GM12878 (cell line): Measurements from ENCODE around the gene TMEM114. TPM values are rescaled to one million over a fixed set of nuclear protein-coding genes. Genes with fewer than 3 reads are reported as not detected.
"Not testable (repeated sequence)": the region's sequence is repeated elsewhere in the genome, so short reads cannot be mapped to it uniquely, and the experiment has no call there.

Experiments used
- ATAC-seq: fragments of 200-7000 bp; cut with Tn5 transposase; 3 replicates; pipeline ENCODE4 v1.9.1; 2020; ENCODE audit warnings: mild to moderate bottlenecking, moderate library complexity
- BruUV-seq: library from RNA; stranded (reverse); fragments of 400-500 nt; replicated peaks from 2 replicates; lab custom pipeline; 2021; lab: Mats Ljungman, UMichigan
- CTCF ChIA-PET: fragments of 300-600 bp; sonication (Branson Sonifier 250); formaldehyde crosslinking; extraction: SDS; loops from one replicate; lab custom pipeline; 2021; ENCODE audit warnings: inconsistent platforms; lab: Yijun Ruan, JAX
- POLR2A ChIA-PET: fragments of 350-600 bp; formaldehyde crosslinking; extraction: SDS; loops from one replicate; lab custom pipeline; 2021; ENCODE audit warnings: inconsistent platforms; lab: Charles Lee
- RAD21 ChIA-PET: fragments of 300-600 bp; sonication (Branson Sonifier 250); formaldehyde crosslinking; loops from one replicate; lab custom pipeline; 2023; ENCODE audit warnings: antibody characterized with exemption; ENCODE audit not compliant: unreplicated experiment; lab: Charles Lee
- SMC1A ChIA-PET: fragments of 300-600 bp; sonication (Branson Sonifier 250); formaldehyde crosslinking; loops from one replicate; lab custom pipeline; 2023; ENCODE audit not compliant: unreplicated experiment, uncharacterized antibody; lab: Charles Lee
- DNase-seq: peaks from one replicate; pipeline ENCODE4 v3.0.0-alpha.2; 2011; ENCODE audit warnings: low read depth, low spot score
- FAIRE-seq: peaks from 3 replicates; lab custom pipeline; 2011; peaks lifted over from hg19 to GRCh38; lab: Jason Lieb, UNC
- H2AFZ ChIP-seq: 2 replicates; pipeline ENCODE4 v1.6.0; 2011; ENCODE audit warnings: low read depth, low read length, control low read depth; ENCODE audit not compliant: control insufficient read depth
- H3K27ac ChIP-seq: 2 replicates; pipeline ENCODE4 v1.5.1; 2011; ENCODE audit warnings: control low read depth; ENCODE audit not compliant: control insufficient read depth, insufficient read depth
- H3K27me3 ChIP-seq, 2 experiments: replicated peaks in 1 of 2; 2 replicates each; pipeline versions ENCODE4 v1.6.0 to v1.6.1; 2011; ENCODE audit warnings: low read length in 1 of 2; ENCODE audit not compliant: control insufficient read depth in 2 of 2, insufficient read depth in 2 of 2
- H3K36me3 ChIP-seq, 2 experiments: 2 replicates each; pipeline ENCODE4 v1.5.1; 2011; ENCODE audit warnings: low read length in 1 of 2; ENCODE audit not compliant: control insufficient read depth in 2 of 2, insufficient read depth in 2 of 2
- H3K4me1 ChIP-seq: 2 replicates; pipeline ENCODE4 v1.6.1; 2011; ENCODE audit warnings: mild to moderate bottlenecking, low read length, moderate library complexity, mixed read lengths; ENCODE audit not compliant: control insufficient read depth, insufficient read depth
- H3K4me2 ChIP-seq: 2 replicates; pipeline ENCODE4 v1.6.0; 2011; ENCODE audit warnings: control low read depth; ENCODE audit not compliant: control insufficient read depth, insufficient read depth
- H3K4me3 ChIP-seq: fragments of 200-600 bp; sonication (generic); 2 replicates; pipeline ENCODE4 v1.5.1; 2016
- H3K79me2 ChIP-seq: 2 replicates; pipeline ENCODE4 v1.6.0; 2011; ENCODE audit warnings: low read length; ENCODE audit not compliant: control insufficient read depth, insufficient read depth
- H3K9ac ChIP-seq: 2 replicates; pipeline ENCODE4 v1.8.0; 2011; ENCODE audit warnings: low read length, control low read depth, mixed read lengths; ENCODE audit not compliant: control insufficient read depth, insufficient read depth
- H3K9me3 ChIP-seq: replicated peaks from 3 replicates; pipeline ENCODE4 v1.5.1; 2011; ENCODE audit warnings: mild to moderate bottlenecking, low read length; ENCODE audit not compliant: control insufficient read depth, insufficient read depth
- H4K20me1 ChIP-seq: 2 replicates; pipeline ENCODE4 v1.6.0; 2011; ENCODE audit not compliant: control insufficient read depth, insufficient read depth
- NFXL1 ChIP-seq: fragments of 450-650 bp; IDR thresholded peaks from 2 replicates; pipeline ENCODE4 v1.6.1; 2017; ENCODE audit warnings: antibody characterized with exemption, mild to moderate bottlenecking, borderline replicate concordance
- SRF ChIP-seq, 2 experiments: IDR thresholded peaks; 2 replicates each; pipeline ENCODE4 v1.6.1; 2011; ENCODE audit warnings: low read depth in 2 of 2, low read length in 2 of 2, mild to moderate bottlenecking in 1 of 2, moderate library complexity in 1 of 2
- ZNF24 ChIP-seq: fragments of 450-650 bp; IDR thresholded peaks from 2 replicates; pipeline ENCODE4 v1.6.1; 2017; ENCODE audit warnings: antibody characterized with exemption, mild to moderate bottlenecking
- ZZZ3 ChIP-seq: IDR thresholded peaks from 2 replicates; pipeline ENCODE4 v1.6.1; 2011; ENCODE audit warnings: low read depth; ENCODE audit not compliant: control insufficient read depth, insufficient read length
- WGBS: methylation state at CpG from one replicate; pipeline ENCODE4 v1.1.6; 2016; ENCODE audit warnings: low lambda C conversion rate; ENCODE audit not compliant: insufficient replicate concordance, insufficient coverage; ENCODE audit errors: missing lambda C conversion rate; 5-methylcytosine and 5-hydroxymethylcytosine counted together
- in situ Hi-C: fragments of 300-500 bp; cut with MboI; formaldehyde crosslinking; loops from 9 replicates; pipeline ENCODE4 v1.14.3; 2018; ENCODE audit warnings: mixed read lengths
- intact Hi-C: fragments of 100-400 bp; cut with micrococcal nuclease; formaldehyde crosslinking; loops from one replicate; pipeline ENCODE4 v1.14.2; 2022; ENCODE audit not compliant: unreplicated experiment
- polyA plus RNA-seq, 11 experiments: library from polyadenylated mRNA; depleted of rRNA in 4 of 11; unstranded in 6 of 11; stranded (reverse) in 5 of 11; fragments of >200 nt; fragmentation: Nextera tagmentation in 4 of 11; fragmentation: Illumina TruSeq in 1 of 11; extraction: Ambion mirVana in 4 of 11; extraction: Trizol in 1 of 11; gene quantifications; 1 replicate in 1 of 11; 2 replicates in 10 of 11; pipeline versions ENCODE4 v1.2.1 to v1.2.3, GENCODE V29; 2011 to 2016; ENCODE audit warnings: inconsistent platforms in 2 of 11, missing spikeins in 2 of 11, low read depth in 1 of 11
- total RNA-seq, 4 experiments: library from RNA; depleted of rRNA in 3 of 4; stranded (reverse); fragments of >200 nt in 3 of 4; fragmentation: Illumina TruSeq in 1 of 4; extraction: Trizol in 1 of 4; gene quantifications; 2 replicates each; pipeline versions ENCODE4 v1.2.1 to v1.2.3, GENCODE V29; 2013 to 2021

Gene TMEM114
- total and polyA plus RNA-seq, 10 of the 15 experiments (the other 5 are each of a cell fraction or from before 2014, with no cell fraction given), result not detected

- TF ChIP-seq ZNF24, result peak; percentile 97
- TF ChIP-seq, all 136 proteins: peak for 1; not testable (repeated sequence) for 135
- H3K27me3 ChIP-seq, H4K20me1 ChIP-seq, ATAC-seq, SMC1A ChIA-PET, H3K4me1 ChIP-seq, H2AFZ ChIP-seq, H3K4me3 ChIP-seq, CTCF ChIA-PET, H3K9me3 ChIP-seq, POLR2A ChIA-PET, RAD21 ChIA-PET, intact Hi-C loops, H3K4me2 ChIP-seq, in situ Hi-C loops, DNase-seq, H3K27ac ChIP-seq, FAIRE-seq, BruUV-seq, H3K79me2 ChIP-seq, H3K36me3 ChIP-seq, H3K9ac ChIP-seq: not testable (repeated sequence)
- WGBS, result 60% methylated on average over 1 of the region's 3 CpGs
Measured at GRCh38 chr16:8563944-8564540, 26.3 kb downstream of the TMEM114 start.

GRCh38 chr16:8561496-8561895 lies 28.8 kb downstream of the TMEM114 start:
- no peak for ATAC-seq
- no peak overlapping the region for H2AFZ ChIP-seq
- no peak for TF ChIP-seq NFXL1
- TF ChIP-seq SRF (IDR thresholded peaks at IDR 0.05; ENCODE audit: low read depth in 2 of 2, low read length in 2 of 2), result no peak
- no peak for TF ChIP-seq ZZZ3
- TF ChIP-seq ZNF24, result peak; percentile 85
- in situ Hi-C loops, result no loop called here
- intact Hi-C loops, result no loop called here
- no peaks in the 10 kb centered on the region for H3K4me1 ChIP-seq
- ChIA-PET CTCF (no interaction called here), RAD21 (no interaction called here), SMC1A (no interaction called here), POLR2A (no interaction called here)
- no peaks in the 10 kb centered on the region for H3K9me3 ChIP-seq
- no peak overlapping the region for H3K27ac ChIP-seq
- no peak for DNase-seq
- no peak for FAIRE-seq
- no peaks in the 10 kb centered on the region for H3K36me3 ChIP-seq
- H3K4me2 ChIP-seq, result no peak overlapping the region
- 26% methylated on average over 2 of the region's 2 CpGs for WGBS
- no peaks in the 10 kb centered on the region for H3K79me2 ChIP-seq
- no peak overlapping the region for H3K4me3 ChIP-seq
- H3K27me3 ChIP-seq, result no peaks in the 10 kb centered on the region
- no TSS peak for BruUV-seq
- no peak overlapping the region for H3K9ac ChIP-seq
- H4K20me1 ChIP-seq, result no peaks in the 10 kb centered on the region
